ENCODE data around the gene NFE2L1. TPM values are rescaled to one million over a fixed set of nuclear protein-coding genes. Genes with fewer than 3 reads are reported as not detected.
A peak's percentile ranks its signal among the peaks of the same experiment; 100 is the strongest.
"Not testable (repeated sequence)": the region's sequence is repeated elsewhere in the genome, so short reads cannot be mapped to it uniquely, and the experiment has no call there.

NFE2L1 gene
- polyA plus RNA-seq, 2 of the 4 experiments (the other 2 are of a cell fraction): 108 to 283 TPM

- CTCF ChIA-PET: interaction anchor here (1.0 to 18.5 kb wide), 10 partner anchors 9 to 178 kb away, joined by 3 to 766 read pairs (median 62); partner anchors contain the start of genes CDK5RAP3, PNPO, PRR15L and SCRN2
- FAIRE-seq: no peak
- POLR2A ChIA-PET: no interaction called here
- Histone ChIP-seq H3K27ac (no peak overlapping the region), H3K4me3 (no peak overlapping the region), H3K9me3 (no peaks in the 10 kb centered on the region), H3K4me1 (0 out of 3 replicates have a peak, but pooled peaks cover 3% of the 10 kb centered on the region), H3K4me2 (no peak overlapping the region)
- DNase-seq (ENCODE audit: low read depth in 1 of 2, low spot score in 1 of 2): peak; percentile 28 to 29
- no peak for ATAC-seq
- no peak for TF ChIP-seq RCOR1 (IDR thresholded peaks at IDR 0.05; ENCODE audit: low read depth, low read length)
- no peak for TF ChIP-seq GATA3 (IDR thresholded peaks at IDR 0.05; ENCODE audit: borderline replicate concordance)
- no peak for TF ChIP-seq HOXB5 (CRISPR knock-in tag; IDR thresholded peaks at IDR 0.05)
- TF ChIP-seq PBX3 (IDR thresholded peaks at IDR 0.05): no peak
- TF ChIP-seq NPAS2 (CRISPR knock-in tag; IDR thresholded peaks at IDR 0.05; ENCODE audit: borderline replicate concordance): no peak
- no peak for TF ChIP-seq CHD4 (IDR thresholded peaks at IDR 0.05; ENCODE audit: borderline replicate concordance)
- TF ChIP-seq HOXB13 (CRISPR knock-in tag; IDR thresholded peaks at IDR 0.05; ENCODE audit: low read depth): no peak
- TF ChIP-seq ZFP36 (IDR thresholded peaks at IDR 0.05; ENCODE audit: borderline replicate concordance, partially characterized antibody): no peak
- no peak for TF ChIP-seq RAD21 (conservative IDR thresholded peaks at IDR 0.05 in 1 of 2, IDR thresholded peaks at IDR 0.05 in 1 of 2)
- TF ChIP-seq RARB (CRISPR knock-in tag; IDR thresholded peaks at IDR 0.05): no peak
- TF ChIP-seq CBX2 (IDR thresholded peaks at IDR 0.05; ENCODE audit: borderline replicate concordance, low read depth): no peak
- TF ChIP-seq MAX (IDR thresholded peaks at IDR 0.05): no peak
- TF ChIP-seq HMGXB4 (CRISPR knock-in tag; IDR thresholded peaks at IDR 0.05; ENCODE audit: borderline replicate concordance): no peak
- TF ChIP-seq, protein P1, sequence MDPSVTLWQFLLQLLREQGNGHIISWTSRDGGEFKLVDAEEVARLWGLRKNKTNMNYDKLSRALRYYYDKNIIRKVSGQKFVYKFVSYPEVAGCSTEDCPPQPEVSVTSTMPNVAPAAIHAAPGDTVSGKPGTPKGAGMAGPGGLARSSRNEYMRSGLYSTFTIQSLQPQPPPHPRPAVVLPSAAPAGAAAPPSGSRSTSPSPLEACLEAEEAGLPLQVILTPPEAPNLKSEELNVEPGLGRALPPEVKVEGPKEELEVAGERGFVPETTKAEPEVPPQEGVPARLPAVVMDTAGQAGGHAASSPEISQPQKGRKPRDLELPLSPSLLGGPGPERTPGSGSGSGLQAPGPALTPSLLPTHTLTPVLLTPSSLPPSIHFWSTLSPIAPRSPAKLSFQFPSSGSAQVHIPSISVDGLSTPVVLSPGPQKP (IDR thresholded peaks at IDR 0.05; ENCODE audit: low read depth, low read length): no peak
- TF ChIP-seq MAZ (IDR thresholded peaks at IDR 0.05; ENCODE audit: borderline replicate concordance, low read depth, low read length): no peak
- TF ChIP-seq CEBPB (IDR thresholded peaks at IDR 0.05): no peak
- WGBS (ENCODE audit: missing lambda C conversion rate): 83% methylated on average over 2 of the region's 2 CpGs
These were observed 32.0 kb upstream of the NFE2L1 start for GRCh38 chr17:48016112-48016511.

- not testable (repeated sequence) for FAIRE-seq; ATAC-seq; DNase-seq (ENCODE audit: low read depth in 1 of 2, low spot score in 1 of 2); H3K9me3 ChIP-seq; H3K4me2 ChIP-seq; H3K4me3 ChIP-seq; H3K4me1 ChIP-seq; H3K27ac ChIP-seq
- WGBS (ENCODE audit: missing lambda C conversion rate): 86% methylated on average over 4 of the region's 4 CpGs
- ChIA-PET POLR2A (interaction anchor here (0.7 to 1.4 kb wide), 4 partner anchors 31 to 175 kb away, joined by 3 to 5 read pairs (median 4); partner anchors contain the start of genes CDK5RAP3 and SP2), CTCF (interaction anchor here (0.6 to 18.5 kb wide), 49 partner anchors 7 to 631 kb away, joined by 3 to 766 read pairs (median 5); partner anchors contain the start of genes CDK5RAP3, KPNB1, PNPO and PRR15L)
These were observed 30.4 kb upstream of the NFE2L1 start for GRCh38 chr17:48017817-48018158.

GRCh38 chr17:48021934-48022333 lies 26.2 kb upstream of the NFE2L1 start:
- ATAC-seq: no peak
- Histone ChIP-seq H3K9me3 (no peaks in the 10 kb centered on the region), H3K4me1 (peaks cover 27% of the 10 kb centered on the region), H3K4me3 (no peak overlapping the region), H3K4me2 (no peak overlapping the region), H3K27ac (no peak overlapping the region)
- POLR2A ChIA-PET: interaction anchor here (0.7 kb wide), 1 partner anchor 75 kb away, joined by 5 read pairs; no protein-coding TSS in a partner anchor
- CTCF ChIA-PET: interaction anchor here (0.7 to 18.5 kb wide), 8 partner anchors 9 to 175 kb away, joined by 3 to 766 read pairs (median 31); partner anchors contain the start of genes CDK5RAP3, PNPO, PRR15L and SCRN2
- WGBS (ENCODE audit: missing lambda C conversion rate): 67% methylated on average over 5 of the region's 5 CpGs
- DNase-seq (ENCODE audit: low read depth in 1 of 2, low spot score in 1 of 2): no peak
- FAIRE-seq: no peak
- TF ChIP-seq NFE2L2 (conservative IDR thresholded peaks at IDR 0.05; ENCODE audit: low read length) (no peak), MAX (IDR thresholded peaks at IDR 0.05) (no peak), RARB (CRISPR knock-in tag; IDR thresholded peaks at IDR 0.05) (no peak), HES2 (IDR thresholded peaks at IDR 0.05) (no peak), CHD4 (IDR thresholded peaks at IDR 0.05; ENCODE audit: borderline replicate concordance) (no peak), KDM1A (IDR thresholded peaks at IDR 0.05; ENCODE audit: low read depth) (no peak), CEBPB (IDR thresholded peaks at IDR 0.05) (no peak), MAFK (IDR thresholded peaks at IDR 0.05; ENCODE audit: partially characterized antibody) (no peak), CBX2 (IDR thresholded peaks at IDR 0.05; ENCODE audit: borderline replicate concordance, low read depth) (no peak), SREBF2 (IDR thresholded peaks at IDR 0.05) (no peak), PBX3 (IDR thresholded peaks at IDR 0.05) (no peak), ZFP36 (IDR thresholded peaks at IDR 0.05; ENCODE audit: borderline replicate concordance, partially characterized antibody) (no peak)
- TF ChIP-seq, protein P2, sequence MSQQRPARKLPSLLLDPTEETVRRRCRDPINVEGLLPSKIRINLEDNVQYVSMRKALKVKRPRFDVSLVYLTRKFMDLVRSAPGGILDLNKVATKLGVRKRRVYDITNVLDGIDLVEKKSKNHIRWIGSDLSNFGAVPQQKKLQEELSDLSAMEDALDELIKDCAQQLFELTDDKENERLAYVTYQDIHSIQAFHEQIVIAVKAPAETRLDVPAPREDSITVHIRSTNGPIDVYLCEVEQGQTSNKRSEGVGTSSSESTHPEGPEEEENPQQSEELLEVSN (IDR thresholded peaks at IDR 0.05; ENCODE audit: borderline replicate concordance, low read depth): no peak

Measured in A549 (cell line).